A673 (cell line): ENCODE measurements around the gene AANAT.

Experiments
- EZH2 ChIP-seq: fragments of 200-600 bp; sonication (generic); IDR thresholded peaks from 2 replicates; pipeline ENCODE4 v1.6.1; 2017; ENCODE audit warnings: borderline replicate concordance, low read depth, mild to moderate bottlenecking, mixed read lengths, antibody characterized with exemption, low read length; ENCODE audit not compliant: poor library complexity, severe bottlenecking
- TF ChIP-seq, protein P1 (sequence below): fragments of 300-800, 200-600 bp; sonication (generic); conservative IDR thresholded peaks from 2 replicates; pipeline ENCODE4 v1.5.1; 2017; ENCODE audit warnings: low read depth, mild to moderate bottlenecking, antibody characterized with exemption, low read length, moderate library complexity, mixed read lengths

DNA sequence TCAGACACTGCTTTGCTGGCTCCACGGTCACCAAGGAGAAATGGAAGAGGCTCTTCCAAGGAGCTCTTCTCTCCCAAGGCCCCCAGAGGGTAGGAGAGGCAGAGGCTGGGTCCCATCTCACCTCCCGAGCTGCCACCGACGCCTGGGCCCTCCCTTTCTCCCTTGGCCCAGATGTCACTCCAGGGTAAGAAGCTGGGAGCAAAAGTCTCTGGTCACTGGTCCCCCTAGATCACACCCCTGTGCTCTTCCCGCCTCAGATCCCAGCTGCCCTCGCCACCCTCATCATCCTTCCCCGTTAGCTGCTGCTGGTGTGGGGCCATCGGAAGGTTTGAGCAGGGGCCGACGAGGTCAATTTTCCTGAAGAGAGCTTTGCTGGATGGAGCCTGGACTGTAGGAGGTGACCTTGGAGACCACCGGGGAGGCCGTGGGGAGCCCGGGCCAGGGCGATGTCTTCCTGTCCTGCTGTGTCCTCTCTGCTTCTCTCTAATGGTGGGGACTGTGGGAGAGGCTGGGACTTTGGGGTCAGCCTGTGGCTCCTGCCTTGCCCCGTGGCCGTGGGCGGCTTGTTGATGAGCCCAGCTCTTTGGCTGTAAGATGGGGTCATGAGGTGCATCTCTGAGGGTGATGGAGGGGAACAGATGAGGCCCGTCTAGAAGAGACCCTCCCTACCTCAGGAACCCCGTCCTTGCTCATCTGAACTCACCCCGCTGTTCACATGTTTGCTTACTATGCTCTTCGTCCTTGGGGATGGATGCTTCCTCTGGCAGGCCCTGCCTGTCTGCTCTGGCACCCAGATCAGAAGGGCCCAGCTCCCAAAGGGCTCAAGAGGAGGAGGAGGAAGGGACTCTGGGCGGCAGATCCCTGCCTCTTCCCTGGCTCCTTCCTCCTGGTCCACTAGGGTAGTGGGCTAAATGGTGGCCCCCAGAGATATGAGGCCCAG lies 45.2 kb downstream of the AANAT start:
- TF ChIP-seq, protein P1, sequence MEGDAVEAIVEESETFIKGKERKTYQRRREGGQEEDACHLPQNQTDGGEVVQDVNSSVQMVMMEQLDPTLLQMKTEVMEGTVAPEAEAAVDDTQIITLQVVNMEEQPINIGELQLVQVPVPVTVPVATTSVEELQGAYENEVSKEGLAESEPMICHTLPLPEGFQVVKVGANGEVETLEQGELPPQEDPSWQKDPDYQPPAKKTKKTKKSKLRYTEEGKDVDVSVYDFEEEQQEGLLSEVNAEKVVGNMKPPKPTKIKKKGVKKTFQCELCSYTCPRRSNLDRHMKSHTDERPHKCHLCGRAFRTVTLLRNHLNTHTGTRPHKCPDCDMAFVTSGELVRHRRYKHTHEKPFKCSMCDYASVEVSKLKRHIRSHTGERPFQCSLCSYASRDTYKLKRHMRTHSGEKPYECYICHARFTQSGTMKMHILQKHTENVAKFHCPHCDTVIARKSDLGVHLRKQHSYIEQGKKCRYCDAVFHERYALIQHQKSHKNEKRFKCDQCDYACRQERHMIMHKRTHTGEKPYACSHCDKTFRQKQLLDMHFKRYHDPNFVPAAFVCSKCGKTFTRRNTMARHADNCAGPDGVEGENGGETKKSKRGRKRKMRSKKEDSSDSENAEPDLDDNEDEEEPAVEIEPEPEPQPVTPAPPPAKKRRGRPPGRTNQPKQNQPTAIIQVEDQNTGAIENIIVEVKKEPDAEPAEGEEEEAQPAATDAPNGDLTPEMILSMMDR: no peak
- TF ChIP-seq EZH2: no peak
